Lung (tissue), 12 donors: ENCODE measurements around the gene RBM39. TPM values are rescaled to one million over a fixed set of nuclear protein-coding genes. Genes with fewer than 3 reads are reported as not detected.
A peak's percentile ranks its signal among the peaks of the same experiment; 100 is the strongest.
"Not testable (repeated sequence)": the region's sequence is repeated elsewhere in the genome, so short reads cannot be mapped to it uniquely, and the experiment has no call there.

Experiments used
- ATAC-seq: fragments of 200-7000 bp; cut with Tn5 transposase; one replicate; pipeline ENCODE4 v1.9.1; 2020; ENCODE audit warnings: moderate number of reproducible peaks; ENCODE audit not compliant: insufficient read depth, low FRiP score
- DNase-seq, 3 donors: peaks; one replicate each; pipeline ENCODE4 v3.0.0-alpha.2; 2013 to 2017
- H3K27ac ChIP-seq, 2 donors: one replicate each; pipeline ENCODE4 v1.5.1; 2013; ENCODE audit warnings: mild to moderate bottlenecking in 2 of 2, moderate library complexity in 2 of 2, control low read depth in 1 of 2, inconsistent platforms in 1 of 2, low read depth in 1 of 2, low read length in 1 of 2
- H3K27me3 ChIP-seq, 3 donors: one replicate each; pipeline ENCODE4 v1.5.1; 2013; ENCODE audit warnings: low read length in 2 of 3; ENCODE audit not compliant: control insufficient read depth in 3 of 3, insufficient read depth in 3 of 3
- H3K36me3 ChIP-seq, 4 donors: one replicate each; pipeline ENCODE4 v1.5.1; 2013; ENCODE audit warnings: low read length in 4 of 4, mild to moderate bottlenecking in 1 of 4, moderate library complexity in 1 of 4; ENCODE audit not compliant: control insufficient read depth in 4 of 4, insufficient read depth in 4 of 4
- H3K4me1 ChIP-seq, 5 donors: one replicate each; pipeline ENCODE4 v1.5.1; 2013; ENCODE audit warnings: low read length in 5 of 5, mild to moderate bottlenecking in 2 of 5, moderate library complexity in 1 of 5; ENCODE audit not compliant: control insufficient read depth in 5 of 5, insufficient read depth in 5 of 5
- H3K4me3 ChIP-seq: one replicate; pipeline ENCODE4 v1.5.1; 2013; ENCODE audit warnings: mild to moderate bottlenecking, control low read depth, moderate library complexity
- H3K9ac ChIP-seq, 2 donors: one replicate each; pipeline ENCODE4 v1.5.1; 2013; ENCODE audit warnings: low read length in 2 of 2, control low read depth in 1 of 2; ENCODE audit not compliant: insufficient read depth in 1 of 2
- H3K9me3 ChIP-seq, 4 donors: one replicate each; pipeline ENCODE4 v1.5.1; 2013; ENCODE audit warnings: low read length in 3 of 4, mild to moderate bottlenecking in 1 of 4, moderate library complexity in 1 of 4; ENCODE audit not compliant: control insufficient read depth in 4 of 4, insufficient read depth in 3 of 4
- CTCF ChIP-seq: IDR thresholded peaks from 2 replicates; pipeline ENCODE4 v1.5.1; 2012; ENCODE audit warnings: mild to moderate bottlenecking; ENCODE audit errors: control extremely low read depth, extremely low read depth
- whole genome bisulfite sequencing, 2 donors: extraction: QIAGEN DNeasy Blood & Tissue Kit; methylation state at CpG; one replicate each; pipeline ENCODE4 v1.1.7; 2013; 5-methylcytosine and 5-hydroxymethylcytosine counted together
- polyA plus RNA-seq, 2 donors: library from polyadenylated mRNA; stranded (reverse); fragments of 200-250 nt; gene quantifications; one replicate each; pipeline ENCODE4 v1.2.1, GENCODE V29; 2013
- total RNA-seq, 2 donors: library from RNA; depleted of rRNA in 1 of 2; stranded (reverse); fragments of >200 nt in 1 of 2; gene quantifications; one replicate each; pipeline ENCODE4 v1.2.1, GENCODE V29; 2014 to 2021
- donor health status: control.
- donor health status: control.
- donor health status: Bipolar disorder and iron deficiency.
- donor health status: healthy.
- donor health status: DM: yes; HTN: yes; CAD: no.

RBM39 gene
- total and polyA plus RNA-seq, 4 donors, result 162 to 689 (median 356) TPM

DNA sequence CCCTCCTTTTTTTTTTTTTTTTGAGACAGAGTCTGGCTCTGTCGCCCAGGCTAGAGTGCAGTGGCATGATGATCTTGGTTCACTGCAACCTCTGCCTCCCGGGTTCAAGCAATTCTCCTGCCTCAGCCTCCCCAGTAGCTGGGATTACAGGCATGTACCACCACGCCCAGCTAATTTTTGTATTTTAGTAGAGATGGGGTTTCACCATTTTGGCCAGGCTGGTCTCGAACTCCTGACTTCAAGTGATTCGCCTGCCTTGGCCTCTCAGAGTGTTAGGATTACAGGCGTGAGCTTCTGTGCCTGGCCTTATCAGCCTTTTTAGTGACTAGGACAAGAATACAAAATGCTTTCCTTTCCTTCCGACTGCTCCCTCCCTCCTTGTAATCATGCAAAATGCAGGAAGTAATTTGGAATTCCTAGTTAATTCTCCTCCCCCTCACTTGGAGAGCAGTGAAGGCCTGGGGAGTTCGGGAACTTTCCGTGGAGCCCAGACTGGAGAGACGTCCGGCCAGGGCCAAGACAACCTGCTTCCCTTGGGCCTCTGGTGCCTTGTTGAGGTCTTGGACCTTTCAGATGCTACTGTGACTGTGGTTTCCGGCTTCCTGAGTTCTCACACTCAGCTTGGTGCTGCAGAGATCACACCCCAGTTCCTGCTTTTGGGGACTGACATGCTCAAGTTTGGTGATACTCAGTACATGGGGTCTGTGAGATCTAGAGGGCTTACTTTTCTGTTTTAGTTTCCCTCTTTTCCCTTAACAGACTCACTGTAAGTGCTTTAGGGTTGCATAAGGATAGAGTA, 25.8 kb upstream of the RBM39 start:
- H3K4me1 ChIP-seq, result peaks cover 4 to 22% (median 11%) of the 10 kb centered on the region in 5 donors
- WGBS, 2 donors, result 22 to 39% methylated on average over 12 of the region's 12 CpGs

DNA sequence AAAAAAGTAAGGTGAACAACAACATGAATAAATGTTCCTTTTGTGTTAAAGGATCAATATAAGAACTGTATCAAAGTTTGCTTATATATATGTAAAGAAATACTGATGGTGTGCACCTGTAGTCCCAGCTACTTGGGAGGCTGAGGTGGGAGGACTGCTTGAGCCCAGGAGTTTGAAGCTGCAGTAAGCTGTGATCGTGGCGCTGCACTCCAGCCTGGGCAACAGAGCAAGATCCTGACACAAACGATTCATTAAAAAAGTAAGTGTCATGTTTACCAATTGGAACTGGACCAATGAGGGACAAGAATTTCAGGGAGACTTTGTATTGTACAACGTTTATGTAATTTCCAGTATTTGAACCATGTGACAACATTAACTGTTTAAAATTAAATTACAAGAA, 24.8 kb upstream of the RBM39 start:
- H3K4me1 ChIP-seq, result peaks cover 4 to 16% (median 7%) of the 10 kb centered on the region in 5 donors

More for the DNA sequence above, 25.8 kb upstream of the RBM39 start:
- DNase-seq, result peak; percentile 20 to 59 (median 52)
- Histone ChIP-seq H3K36me3 (no peaks in the 10 kb centered on the region), H3K4me3 (no peak overlapping the region), H3K27me3 (no peaks in the 10 kb centered on the region), H3K27ac (peak overlapping the region; percentile 81 to 89), H3K9ac (peak overlapping the region in 1 of 2 donors; percentile 14), H3K9me3 (no peaks in the 10 kb centered on the region)
- no peak for TF ChIP-seq CTCF
- ATAC-seq, result no peak

DNA sequence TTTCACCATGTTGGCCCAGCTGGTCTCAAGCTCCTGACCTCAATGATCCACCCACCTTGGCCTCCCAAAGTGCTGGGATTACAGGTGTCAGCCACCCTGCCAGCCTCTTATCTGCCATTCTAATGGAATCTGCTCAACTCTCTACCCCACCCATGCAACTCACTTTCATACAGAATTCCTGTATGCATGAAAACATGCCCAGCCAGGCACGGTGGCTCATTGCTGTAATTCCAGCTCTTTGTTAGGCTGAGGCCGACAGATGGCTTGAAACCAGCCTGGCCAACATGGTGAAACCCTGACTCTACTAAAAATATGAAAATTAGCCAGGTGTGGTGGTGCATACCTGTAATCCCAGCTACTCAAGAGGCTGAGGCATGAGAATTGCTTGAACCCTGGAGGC, 22.9 kb upstream of the RBM39 start:
- not testable (repeated sequence) for ATAC-seq
- WGBS, 2 donors, result 91 to 95% methylated on average over 2 of the region's 2 CpGs

More for the DNA sequence above, 24.8 kb upstream of the RBM39 start:
- no peak overlapping the region for H3K4me3 ChIP-seq
- H3K9ac ChIP-seq, result no peak overlapping the region
- H3K9me3 ChIP-seq, result no peaks in the 10 kb centered on the region
- TF ChIP-seq CTCF, result no peak
- ATAC-seq, result no peak
- no peaks in the 10 kb centered on the region for H3K27me3 ChIP-seq
- H3K36me3 ChIP-seq, result no peaks in the 10 kb centered on the region
- no peak for DNase-seq
- no peak overlapping the region for H3K27ac ChIP-seq
- 62 to 64% methylated on average over 4 of the region's 4 CpGs for WGBS, 2 donors

DNA sequence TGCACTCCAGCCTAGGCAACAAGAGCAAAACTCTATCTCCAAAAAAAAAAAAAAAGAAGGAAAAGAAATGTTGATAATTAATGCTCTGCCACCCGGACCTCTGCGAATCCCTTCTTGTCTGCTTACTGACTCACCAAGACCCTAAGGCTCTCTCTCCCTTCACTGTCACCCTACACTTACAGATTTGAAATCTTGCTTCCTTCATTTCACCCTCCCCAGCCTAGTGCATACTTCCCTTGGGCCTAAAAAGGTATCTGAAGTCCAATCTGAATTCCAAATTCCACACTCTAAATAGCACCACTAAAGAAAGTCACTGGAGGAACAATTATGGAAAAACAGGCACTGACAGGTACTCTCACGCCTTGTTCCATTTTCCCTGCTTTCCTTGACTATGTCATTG, 20.4 kb upstream of the RBM39 start:
- DNase-seq (no peak), ATAC-seq (no peak)
- H3K27me3 ChIP-seq, result no peaks in the 10 kb centered on the region
- TF ChIP-seq CTCF, result no peak
- H3K9ac ChIP-seq, result no peak overlapping the region
- H3K4me3 ChIP-seq, result no peak overlapping the region
- H3K36me3 ChIP-seq, result no peaks in the 10 kb centered on the region
- H3K9me3 ChIP-seq, result no peaks in the 10 kb centered on the region
- 87 to 95% methylated on average over 3 of the region's 3 CpGs for WGBS, 2 donors
- H3K27ac ChIP-seq, result no peak overlapping the region
- H3K4me1 ChIP-seq, result no peaks in the 10 kb centered on the region

More for the DNA sequence above, 22.9 kb upstream of the RBM39 start:
- not testable (repeated sequence) for H3K36me3 ChIP-seq, H3K27me3 ChIP-seq, H3K4me3 ChIP-seq, DNase-seq, H3K27ac ChIP-seq, H3K9me3 ChIP-seq, H3K9ac ChIP-seq
- peaks cover 2 to 12% (median 7%) of the 10 kb centered on the region in 5 donors for H3K4me1 ChIP-seq

- not testable (repeated sequence) for H3K27me3 ChIP-seq, H3K4me3 ChIP-seq, H3K9ac ChIP-seq, ATAC-seq, H3K9me3 ChIP-seq, H3K4me1 ChIP-seq, H3K27ac ChIP-seq, DNase-seq, H3K36me3 ChIP-seq
- 78 to 85% methylated on average over 11 of the region's 11 CpGs for WGBS, 2 donors
Measured at GRCh38 chr20:35761548-35761947, 19.5 kb upstream of the RBM39 start.
